Measurements from ENCODE around the gene RAD21L1. TPM values are rescaled to one million over a fixed set of nuclear protein-coding genes. Genes with fewer than 3 reads are reported as not detected.

Gene RAD21L1
- total RNA-seq, 4 donors from 2014 or later = not detected

DNA sequence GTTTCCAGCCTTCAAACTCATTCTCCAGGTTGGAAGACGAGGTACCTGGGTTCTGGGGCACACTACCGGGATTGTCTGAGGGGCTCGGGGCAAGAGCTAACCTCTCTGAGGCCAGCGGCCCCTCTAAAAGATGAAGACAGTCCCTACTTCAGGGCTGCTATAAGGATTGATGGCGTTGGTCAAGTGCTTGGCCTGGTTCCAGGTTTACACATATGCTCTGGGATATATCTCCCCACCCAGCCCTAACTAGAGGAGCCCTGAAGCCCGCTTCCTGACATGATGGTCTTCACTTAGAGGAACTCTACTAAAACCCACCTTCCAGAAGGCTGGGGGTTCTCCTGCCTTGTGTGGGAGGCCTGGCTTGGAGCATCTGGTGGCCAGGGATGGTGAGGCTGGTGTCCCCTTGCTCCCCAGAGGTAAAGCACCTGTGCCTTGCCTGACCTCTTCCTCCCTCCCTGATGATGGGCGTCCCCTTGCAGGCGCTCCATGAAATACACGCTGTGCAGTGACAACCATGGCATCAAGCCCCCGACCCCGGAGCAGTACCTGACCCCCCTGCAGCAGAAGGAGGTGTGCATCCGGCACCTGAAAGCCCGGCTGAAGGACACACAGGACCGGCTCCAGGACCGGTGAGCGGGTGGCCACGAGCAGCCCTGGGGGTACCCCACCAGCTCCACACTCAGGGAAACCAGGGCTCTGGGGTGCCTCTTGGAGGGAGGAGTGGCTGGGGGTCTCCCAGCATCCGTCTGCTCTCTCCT lies 74.4 kb downstream of the RAD21L1 start:
- no peak for DNase-seq (ENCODE audit: low spot score)
- TF ChIP-seq, protein P1, sequence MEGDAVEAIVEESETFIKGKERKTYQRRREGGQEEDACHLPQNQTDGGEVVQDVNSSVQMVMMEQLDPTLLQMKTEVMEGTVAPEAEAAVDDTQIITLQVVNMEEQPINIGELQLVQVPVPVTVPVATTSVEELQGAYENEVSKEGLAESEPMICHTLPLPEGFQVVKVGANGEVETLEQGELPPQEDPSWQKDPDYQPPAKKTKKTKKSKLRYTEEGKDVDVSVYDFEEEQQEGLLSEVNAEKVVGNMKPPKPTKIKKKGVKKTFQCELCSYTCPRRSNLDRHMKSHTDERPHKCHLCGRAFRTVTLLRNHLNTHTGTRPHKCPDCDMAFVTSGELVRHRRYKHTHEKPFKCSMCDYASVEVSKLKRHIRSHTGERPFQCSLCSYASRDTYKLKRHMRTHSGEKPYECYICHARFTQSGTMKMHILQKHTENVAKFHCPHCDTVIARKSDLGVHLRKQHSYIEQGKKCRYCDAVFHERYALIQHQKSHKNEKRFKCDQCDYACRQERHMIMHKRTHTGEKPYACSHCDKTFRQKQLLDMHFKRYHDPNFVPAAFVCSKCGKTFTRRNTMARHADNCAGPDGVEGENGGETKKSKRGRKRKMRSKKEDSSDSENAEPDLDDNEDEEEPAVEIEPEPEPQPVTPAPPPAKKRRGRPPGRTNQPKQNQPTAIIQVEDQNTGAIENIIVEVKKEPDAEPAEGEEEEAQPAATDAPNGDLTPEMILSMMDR (IDR thresholded peaks at IDR 0.05) = no peak
- no peak for ATAC-seq (ENCODE audit: low FRiP score)

DNA sequence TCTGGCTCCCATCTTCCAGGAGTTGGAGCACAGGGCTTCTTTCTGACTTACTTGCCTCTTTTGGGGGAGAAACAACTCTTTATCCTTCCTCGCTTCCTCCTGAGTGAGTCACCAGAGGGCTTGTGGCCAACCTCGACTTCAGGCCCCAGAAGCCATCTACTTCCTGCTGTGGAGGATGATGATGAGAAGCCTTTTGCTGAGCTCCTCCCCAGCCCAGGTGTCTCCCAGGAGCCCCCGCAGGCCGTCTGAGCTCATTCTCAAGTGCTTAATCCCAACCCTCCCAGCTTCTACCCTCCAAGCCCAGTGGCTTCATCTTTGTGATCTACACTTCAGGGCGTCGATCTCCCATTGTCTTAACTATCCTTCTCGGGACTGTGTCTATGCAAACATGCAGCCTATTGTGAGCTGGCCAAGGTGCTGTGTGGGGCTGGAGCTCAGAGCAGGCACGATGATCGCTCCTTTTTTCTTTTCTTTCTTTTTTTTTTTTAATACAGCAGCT lies 75.2 kb downstream of the RAD21L1 start:
- no peak for DNase-seq (ENCODE audit: low spot score)
- TF ChIP-seq, protein P1 (IDR thresholded peaks at IDR 0.05) = no peak

DNA sequence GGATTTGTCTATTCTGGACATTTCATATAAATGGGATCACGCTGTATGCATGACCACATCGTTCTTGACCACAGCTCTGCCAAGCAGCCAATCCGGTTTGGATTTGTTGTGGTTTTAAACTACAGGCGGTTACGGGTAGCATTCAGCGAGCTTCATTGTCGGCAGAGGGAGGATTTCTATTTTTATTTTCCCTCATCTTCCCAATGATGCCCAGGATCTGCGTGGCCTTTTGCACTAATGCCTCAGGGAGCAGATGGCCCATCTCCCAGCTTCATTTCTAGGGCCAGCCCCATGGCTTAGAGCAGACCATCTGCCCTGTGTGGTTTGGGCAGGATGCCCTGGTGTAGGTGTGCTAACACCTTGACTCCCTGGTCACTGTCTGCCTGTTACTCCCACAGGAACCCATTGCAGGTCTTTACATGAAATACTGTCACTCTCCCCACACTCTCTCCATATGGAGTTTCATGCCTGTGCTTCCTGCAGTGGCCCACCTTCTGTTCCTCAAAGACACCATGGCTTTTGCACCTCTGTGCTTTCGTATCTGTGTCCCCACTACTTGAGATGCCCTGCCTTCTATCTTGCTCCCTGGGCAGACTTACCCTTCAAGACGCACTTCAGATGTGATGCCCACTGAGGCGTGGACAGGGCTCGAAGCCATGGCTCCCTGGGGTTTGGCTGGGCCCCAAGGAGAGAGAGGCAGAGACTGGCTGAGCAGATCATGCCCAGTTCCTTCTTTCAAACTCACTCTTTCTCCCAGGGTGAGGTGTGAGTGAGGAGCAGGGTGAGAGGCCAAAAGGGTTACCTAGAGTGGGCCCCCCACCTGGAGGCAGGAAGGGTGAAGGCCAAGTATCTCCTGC lies 77.1 kb downstream of the RAD21L1 start:
- TF ChIP-seq, protein P1 (IDR thresholded peaks at IDR 0.05) = no peak
- DNase-seq (ENCODE audit: low spot score) = no peak

More for the DNA sequence above, 75.2 kb downstream of the RAD21L1 start:
- no peak for ATAC-seq (ENCODE audit: low FRiP score)

DNA sequence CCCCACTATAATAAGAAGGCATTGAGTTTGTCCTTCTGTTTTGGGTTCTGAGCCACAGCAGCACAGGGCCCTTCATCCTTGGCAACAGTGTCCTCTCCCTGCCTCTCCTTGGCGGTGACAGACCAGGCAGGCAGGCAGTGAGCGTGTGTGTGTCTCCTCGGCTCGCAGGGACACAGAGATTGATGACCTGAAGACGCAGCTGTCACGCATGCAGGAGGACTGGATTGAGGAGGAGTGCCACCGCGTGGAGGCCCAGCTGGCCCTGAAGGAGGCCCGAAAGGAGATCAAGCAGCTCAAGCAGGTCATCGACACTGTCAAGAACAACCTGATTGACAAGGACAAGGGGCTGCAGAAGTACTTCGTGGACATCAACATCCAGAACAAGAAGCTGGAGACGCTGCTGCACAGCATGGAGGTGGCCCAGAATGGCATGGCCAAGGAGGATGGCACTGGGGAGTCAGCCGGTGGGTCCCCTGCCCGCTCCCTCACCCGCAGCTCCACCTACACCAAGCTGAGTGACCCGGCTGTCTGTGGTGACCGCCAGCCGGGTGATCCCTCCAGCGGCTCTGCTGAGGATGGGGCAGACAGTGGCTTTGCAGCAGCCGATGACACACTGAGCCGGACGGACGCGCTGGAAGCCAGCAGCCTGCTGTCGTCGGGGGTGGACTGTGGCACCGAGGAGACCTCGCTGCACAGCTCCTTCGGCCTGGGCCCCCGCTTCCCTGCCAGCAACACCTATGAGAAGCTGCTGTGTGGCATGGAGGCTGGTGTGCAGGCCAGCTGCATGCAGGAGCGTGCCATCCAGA lies 79.1 kb downstream of the RAD21L1 start:
- TF ChIP-seq, protein P1 (IDR thresholded peaks at IDR 0.05) = no peak
- ATAC-seq (ENCODE audit: low FRiP score) (no peak), DNase-seq (ENCODE audit: low spot score) (no peak)

More for the DNA sequence above, 77.1 kb downstream of the RAD21L1 start:
- ATAC-seq (ENCODE audit: low FRiP score) = no peak

Other genes starting within 250 kb of the RAD21L1 start
- gene RSPO4, start 223.7 kb upstream of the RAD21L1 start, total RNA-seq = not detected
- 100 to 1,000 TPM in 1 of 4 donors, 10 to 100 TPM in 3; 60.9 to 140 (median 74.6) TPM for gene PSMF1, start 107.4 kb upstream of the RAD21L1 start, total RNA-seq
- gene TMEM74B, start 41.1 kb upstream of the RAD21L1 start, total RNA-seq = 1 to 10 TPM in 2 of 4 donors, not detected in 2; 1.7 to 2.8 TPM
- 1 to 10 TPM in 1 of 4 donors, under 1 TPM in 2, not detected in 1; 0.28 to 2.0 (median 0.38) TPM for gene C20orf202, start 22.6 kb upstream of the RAD21L1 start, total RNA-seq
- gene SNPH, start 40.2 kb downstream of the RAD21L1 start, total RNA-seq = 1 to 10 TPM; 2.0 to 3.9 (median 2.5) TPM
- gene SDCBP2, start 103.1 kb downstream of the RAD21L1 start, total RNA-seq = 10 to 100 TPM in 2 of 4 donors, 1 to 10 TPM in 2; 7.7 to 18.0 (median 9.8) TPM
- 100 to 1,000 TPM; 204 to 275 (median 241) TPM for gene FKBP1A, start 167.0 kb downstream of the RAD21L1 start, total RNA-seq
- gene NSFL1C, start 240.8 kb downstream of the RAD21L1 start, total RNA-seq = 10 to 100 TPM; 34.0 to 61.9 (median 57.5) TPM

Data from omental fat pad (tissue), 4 donors.